Activated gamma-delta T cell treated with anti-CD3 and anti-CD28 coated beads, Interleukin-2, amount 50 U/mL, for 16 hours (primary cell): ENCODE data around the gene RPL5.
A peak's percentile ranks its signal among the peaks of the same experiment; 100 is the strongest.

Experiments
- DNase-seq: peaks from one replicate; pipeline ENCODE4 v3.0.0-alpha.2; 2020; ENCODE audit warnings: low read depth

RPL5 gene

DNA sequence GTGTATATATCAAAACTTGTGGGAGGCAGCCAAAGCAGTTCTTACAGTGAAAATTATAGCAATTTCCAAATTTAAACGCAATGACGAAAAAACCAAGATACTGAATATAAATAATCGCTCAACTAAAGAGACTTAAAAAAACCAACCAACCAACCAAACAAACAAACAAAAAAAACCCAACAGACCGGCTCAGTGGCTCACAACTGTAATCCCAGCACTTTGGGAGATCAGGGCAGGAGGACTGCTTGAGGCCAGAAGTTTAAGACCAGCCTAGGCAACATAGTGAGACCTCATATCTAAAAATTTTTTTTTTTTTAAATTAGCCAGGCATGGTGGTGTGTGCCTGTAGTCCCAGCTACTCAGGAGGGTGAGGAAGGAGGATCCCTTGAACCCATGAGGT lies 23.4 kb downstream of the RPL5 start:
- DNase-seq = no peak

DNA sequence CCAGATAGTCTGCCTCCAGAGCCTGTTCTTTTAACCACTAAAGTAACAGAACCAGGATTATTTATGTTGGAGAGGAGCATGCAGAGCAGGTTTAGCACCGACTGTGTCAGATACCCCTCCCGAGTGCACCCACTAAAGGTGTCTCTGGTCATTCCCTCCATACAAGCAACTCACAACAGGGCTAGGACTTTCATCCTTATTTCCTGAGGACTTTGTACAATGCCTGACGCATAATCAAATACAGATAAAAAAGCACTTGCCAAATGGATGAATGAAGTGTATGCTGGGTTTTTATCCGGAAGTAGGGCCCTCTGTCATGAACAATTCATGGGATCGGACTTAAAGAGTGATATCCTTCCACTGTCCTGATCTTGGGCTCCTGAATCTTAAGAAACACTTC lies 26.0 kb downstream of the RPL5 start:
- no peak for DNase-seq

- peak; percentile 36 for DNase-seq
Observed at GRCh38 chr1:92858564-92859399, 26.9 kb downstream of the RPL5 start.

DNA sequence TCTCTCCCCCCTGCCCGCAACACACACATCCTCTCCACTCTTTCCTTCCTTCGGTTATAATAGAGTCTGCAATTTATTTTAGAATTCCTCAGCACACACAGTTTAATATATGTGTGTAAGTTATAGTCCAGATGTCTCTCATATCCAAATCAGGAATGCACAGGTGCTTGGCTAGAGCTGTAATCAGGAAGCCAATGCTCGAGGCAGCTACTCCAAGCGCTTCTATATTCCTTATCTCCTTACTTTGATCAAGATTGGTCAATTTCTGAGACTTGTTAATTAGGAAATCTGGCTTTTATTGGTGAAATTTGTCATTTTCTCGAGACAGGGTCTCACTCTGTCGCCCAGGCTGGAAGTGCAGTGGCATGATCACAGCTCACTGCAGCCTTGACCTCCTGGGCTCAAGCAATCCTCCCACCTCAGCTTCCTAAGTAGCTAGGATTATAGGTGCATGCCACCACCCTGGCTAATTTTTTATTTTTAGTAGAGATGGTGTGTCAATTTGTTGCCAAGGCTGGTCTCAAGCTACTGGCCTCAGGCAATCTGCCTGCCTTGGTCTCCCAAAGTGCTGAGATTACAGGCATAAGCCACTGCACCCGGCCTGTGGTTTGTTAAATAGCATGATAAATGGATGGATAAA lies 27.7 kb downstream of the RPL5 start:
- DNase-seq = no peak

DNA sequence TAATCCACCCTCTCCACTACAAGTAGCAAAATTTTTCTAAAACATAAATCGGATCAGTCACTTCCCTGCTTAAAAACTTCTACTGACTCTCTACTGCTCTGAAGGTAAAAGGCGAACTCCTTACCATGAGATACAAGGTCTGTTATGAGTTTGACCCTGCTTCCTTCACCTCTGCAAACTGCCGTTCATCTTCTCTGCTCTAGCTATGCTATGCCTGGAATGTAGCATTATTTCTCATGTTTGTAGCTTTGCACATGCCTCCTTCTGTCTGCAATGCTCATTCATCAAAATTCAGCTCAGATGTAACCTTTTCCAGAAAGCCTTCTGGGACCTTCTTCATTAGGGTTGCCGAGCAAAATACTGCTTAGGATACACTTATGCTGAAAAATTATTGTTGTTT lies 30.8 kb downstream of the RPL5 start:
- no peak for DNase-seq

- DNase-seq = no peak
Observed at GRCh38 chr1:92864131-92864530, 32.3 kb downstream of the RPL5 start.

DNA sequence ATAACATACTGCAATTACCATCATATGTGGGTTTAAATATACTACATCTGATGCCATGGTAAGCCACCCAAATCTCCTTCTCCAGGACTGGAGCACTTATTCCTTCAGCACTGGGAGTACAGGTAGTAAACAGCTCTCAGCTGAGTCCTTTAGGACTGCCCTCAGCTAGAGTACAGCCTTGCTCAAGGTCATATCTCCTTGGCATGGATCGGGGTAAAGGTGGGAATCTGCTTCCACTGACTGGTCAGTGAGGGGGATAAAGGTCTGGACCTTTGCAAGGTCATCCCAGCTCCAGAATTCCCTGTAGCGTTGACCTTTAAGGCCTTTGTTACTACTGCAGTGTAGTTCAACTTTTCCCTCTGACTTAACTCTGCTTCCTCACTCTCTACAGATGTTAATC lies 38.8 kb downstream of the RPL5 start:
- DNase-seq = no peak

DNA sequence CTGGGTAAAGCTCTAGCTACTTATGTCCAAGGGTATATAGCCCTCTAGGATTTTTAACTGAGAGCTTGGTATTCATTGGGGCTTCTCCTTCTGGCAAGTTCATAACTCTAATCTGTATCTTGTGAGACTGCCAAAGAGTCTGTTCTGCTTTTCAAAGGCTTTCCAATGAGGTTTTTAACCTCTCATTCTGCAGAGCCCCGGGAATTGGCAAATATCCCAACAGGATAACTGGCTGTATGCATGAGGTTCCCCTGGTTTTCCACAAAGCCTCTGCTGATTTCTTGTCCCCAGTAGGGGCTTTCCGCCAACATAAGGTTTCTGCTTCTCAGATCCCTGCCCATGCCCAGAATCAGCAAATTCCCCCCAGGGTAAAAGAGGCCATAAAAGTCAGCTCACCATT lies 40.9 kb downstream of the RPL5 start:
- DNase-seq = no peak

DNA sequence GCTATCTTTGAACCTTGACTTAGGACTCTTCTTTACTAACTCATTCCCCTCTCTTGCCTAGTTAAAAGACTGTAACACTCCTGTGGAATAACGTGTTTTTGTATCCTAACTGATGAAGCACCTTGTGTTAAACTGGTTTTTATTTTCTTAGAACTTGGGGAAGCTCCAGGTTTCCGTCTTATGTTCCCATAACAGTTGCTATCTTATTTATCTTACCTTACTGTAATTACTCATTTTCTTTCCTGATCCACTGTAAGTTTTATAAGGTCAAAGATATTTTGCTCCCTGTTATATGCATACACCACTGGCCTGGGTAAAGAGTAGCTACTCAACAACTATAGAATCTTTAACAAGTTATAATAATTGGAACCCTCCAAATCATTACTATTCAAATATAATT lies 43.1 kb downstream of the RPL5 start:
- DNase-seq = no peak

DNA sequence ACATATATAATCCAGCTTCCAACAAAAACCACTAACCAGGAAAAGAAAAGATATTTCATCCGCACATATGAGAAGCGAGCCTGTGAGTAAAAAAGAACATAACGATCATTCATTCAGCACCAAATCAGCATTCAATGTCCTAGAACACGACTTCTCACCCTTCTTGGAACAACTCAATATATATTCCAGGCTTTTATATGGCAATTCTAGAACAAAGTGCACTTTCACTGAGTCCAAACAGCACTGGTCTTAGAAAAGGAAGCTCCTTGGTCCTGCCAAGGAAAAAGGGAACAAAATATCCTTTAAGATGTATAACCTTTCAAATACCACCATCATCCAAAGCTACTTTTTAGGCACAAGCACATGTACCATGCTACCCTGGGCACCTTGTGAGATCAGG lies 44.5 kb downstream of the RPL5 start:
- DNase-seq = no peak

- no peak for DNase-seq
Observed at GRCh38 chr1:92877081-92877711, 45.4 kb downstream of the RPL5 start.

GRCh38 chr1:92877792-92878191 lies 46.0 kb downstream of the RPL5 start:
- no peak for DNase-seq

DNA sequence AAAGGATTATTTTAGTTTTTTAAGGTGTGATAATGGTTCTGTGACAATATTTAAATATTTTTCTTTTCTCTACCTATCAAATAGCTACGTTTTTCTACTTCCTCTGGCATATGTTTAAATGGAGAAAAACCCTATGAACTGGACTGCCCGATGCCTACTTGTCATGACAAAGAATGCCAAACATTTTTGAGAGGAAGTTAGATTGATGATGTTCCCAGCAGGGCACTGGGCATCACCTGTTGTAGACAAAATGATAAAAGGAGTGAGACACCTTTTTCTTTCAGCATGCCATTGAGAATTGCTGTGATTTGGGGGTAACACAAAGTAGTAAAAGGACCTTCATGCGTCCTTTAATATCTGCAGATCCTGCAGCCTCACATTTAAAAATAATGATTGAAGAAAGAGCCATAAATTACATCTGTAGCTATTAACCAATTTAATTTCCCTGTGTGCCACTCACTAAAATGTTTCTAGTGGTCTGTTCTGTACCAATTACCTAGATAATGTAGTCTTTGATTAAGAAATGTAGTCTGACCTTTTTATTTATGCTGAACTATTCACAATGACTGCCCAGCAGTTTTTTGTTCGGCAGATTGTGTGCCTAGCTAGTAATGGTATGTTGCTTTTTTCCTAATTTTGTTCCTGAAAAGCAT lies 47.6 kb downstream of the RPL5 start:
- no peak for DNase-seq

DNA sequence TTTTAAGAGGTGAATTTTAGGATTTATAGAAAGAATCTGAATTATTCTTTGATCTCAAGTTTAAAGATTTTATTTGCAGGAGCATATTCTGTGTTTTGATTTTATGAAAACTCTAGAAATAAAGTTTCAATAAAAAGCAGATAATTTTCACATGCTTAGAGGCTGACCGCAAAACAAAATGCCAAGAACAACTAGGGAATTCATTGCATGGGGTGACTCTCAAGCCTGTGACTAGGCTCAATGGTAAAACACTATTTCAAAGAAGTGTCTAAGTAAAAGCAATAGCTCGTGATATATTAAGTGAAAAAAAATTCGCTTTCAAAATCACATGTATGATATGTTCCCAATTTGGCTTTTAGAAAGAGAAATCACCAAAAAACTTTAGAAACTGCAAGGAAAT lies 49.6 kb downstream of the RPL5 start:
- no peak for DNase-seq

- DNase-seq = peak; percentile 20
Observed at GRCh38 chr1:92882819-92883218, 51.0 kb downstream of the RPL5 start.

- no peak for DNase-seq
Observed at GRCh38 chr1:92883297-92883696, 51.5 kb downstream of the RPL5 start.

DNA sequence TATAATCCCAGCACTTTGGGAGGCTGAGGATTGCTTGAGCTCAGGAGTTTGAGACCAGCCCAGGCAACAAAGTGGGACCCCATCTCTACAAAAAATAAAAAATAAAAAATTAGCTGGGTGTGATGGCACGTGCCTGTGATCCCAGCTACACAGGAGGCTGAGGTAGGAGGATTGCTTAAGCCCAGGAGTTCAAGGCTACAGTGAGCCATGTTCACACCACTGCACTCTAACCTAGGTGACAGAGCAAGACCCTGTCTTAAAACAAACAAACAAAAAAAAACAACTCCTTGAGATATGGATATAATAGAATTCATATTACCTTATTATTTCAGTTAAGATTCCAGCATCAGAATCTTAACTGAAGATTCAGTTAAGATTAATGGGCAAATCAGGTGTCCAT lies 52.4 kb downstream of the RPL5 start:
- no peak for DNase-seq

- no peak for DNase-seq
Observed at GRCh38 chr1:92886886-92887419, 55.1 kb downstream of the RPL5 start.

DNA sequence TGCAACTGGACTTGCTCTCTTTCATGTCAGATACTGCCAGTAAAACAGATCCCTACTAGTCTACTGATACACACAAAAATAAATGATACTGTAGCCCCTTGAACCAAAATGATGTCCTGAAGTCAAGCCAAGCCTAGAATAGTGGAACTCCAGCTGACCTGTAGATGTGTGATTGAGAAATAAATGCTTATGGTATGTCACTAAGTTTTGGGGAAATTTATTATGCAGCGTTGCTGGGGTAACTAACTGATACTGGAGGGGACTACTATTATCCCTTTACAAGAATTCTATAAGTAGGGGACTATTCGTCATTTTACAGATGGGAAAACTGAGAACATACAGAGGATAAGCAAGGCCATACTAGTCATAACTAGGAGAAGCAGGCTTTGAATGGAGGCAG lies 55.6 kb downstream of the RPL5 start:
- no peak for DNase-seq
